Adrenal gland (tissue), 5 donors: ENCODE data around the gene TRDN.

Experiments used
- POLR2A ChIP-seq, 2 donors: fragments of 450-650 bp; IDR thresholded peaks; one replicate each; pipeline ENCODE4 v1.6.1; 2017; ENCODE audit warnings: antibody characterized with exemption in 2 of 2, mild to moderate bottlenecking in 2 of 2, moderate library complexity in 1 of 2
- TF ChIP-seq, protein P1 (sequence below), 6 experiments: fragments of 450-650 bp in 4 of 6; fragments of 200-600 bp in 2 of 6; sonication (generic) in 1 of 6; IDR thresholded peaks; 1 replicate in 5 of 6; 2 replicates in 1 of 6; pipeline versions ENCODE4 v1.5.1 to v1.8.0; 2016 to 2021; ENCODE audit warnings: antibody characterized with exemption in 6 of 6, mild to moderate bottlenecking in 2 of 6, moderate library complexity in 1 of 6
- donor health status: DM: no; HTN: no; CAD: no.

DNA sequence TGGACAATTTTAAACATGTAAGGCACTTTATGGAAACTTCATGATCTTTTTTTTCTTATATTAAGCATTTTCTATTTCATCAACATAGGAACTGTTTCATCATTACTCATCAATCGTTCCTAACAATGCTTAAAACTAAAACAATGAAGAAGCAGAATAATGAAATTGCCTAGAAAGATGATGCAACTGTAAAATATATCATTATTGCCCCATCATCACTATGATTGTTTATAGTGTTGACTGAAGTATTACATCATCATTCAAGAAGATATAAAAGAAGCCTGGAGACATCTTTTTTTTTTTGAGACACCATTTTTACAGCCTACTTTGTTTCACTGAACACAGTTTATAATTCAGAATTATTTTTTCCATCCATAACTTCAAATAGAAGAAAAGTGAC, 147.2 kb downstream of the TRDN start:
- TF ChIP-seq, protein P1, sequence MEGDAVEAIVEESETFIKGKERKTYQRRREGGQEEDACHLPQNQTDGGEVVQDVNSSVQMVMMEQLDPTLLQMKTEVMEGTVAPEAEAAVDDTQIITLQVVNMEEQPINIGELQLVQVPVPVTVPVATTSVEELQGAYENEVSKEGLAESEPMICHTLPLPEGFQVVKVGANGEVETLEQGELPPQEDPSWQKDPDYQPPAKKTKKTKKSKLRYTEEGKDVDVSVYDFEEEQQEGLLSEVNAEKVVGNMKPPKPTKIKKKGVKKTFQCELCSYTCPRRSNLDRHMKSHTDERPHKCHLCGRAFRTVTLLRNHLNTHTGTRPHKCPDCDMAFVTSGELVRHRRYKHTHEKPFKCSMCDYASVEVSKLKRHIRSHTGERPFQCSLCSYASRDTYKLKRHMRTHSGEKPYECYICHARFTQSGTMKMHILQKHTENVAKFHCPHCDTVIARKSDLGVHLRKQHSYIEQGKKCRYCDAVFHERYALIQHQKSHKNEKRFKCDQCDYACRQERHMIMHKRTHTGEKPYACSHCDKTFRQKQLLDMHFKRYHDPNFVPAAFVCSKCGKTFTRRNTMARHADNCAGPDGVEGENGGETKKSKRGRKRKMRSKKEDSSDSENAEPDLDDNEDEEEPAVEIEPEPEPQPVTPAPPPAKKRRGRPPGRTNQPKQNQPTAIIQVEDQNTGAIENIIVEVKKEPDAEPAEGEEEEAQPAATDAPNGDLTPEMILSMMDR (IDR thresholded peaks at IDR 0.05), result no peak
- no peak for TF ChIP-seq POLR2A (IDR thresholded peaks at IDR 0.05)
